Naive B cell (primary cell): ENCODE results near the gene PACS1. TPM values are rescaled to one million over a fixed set of nuclear protein-coding genes. Genes with fewer than 3 reads are reported as not detected.
"Not testable (repeated sequence)": the region's sequence is repeated elsewhere in the genome, so short reads cannot be mapped to it uniquely, and the experiment has no call there.

Experiments
- ATAC-seq, 2 donors: fragments of 150-1000 bp; cut with Tn5 transposase; 2 replicates each; pipeline ENCODE4 v1.10.0; 2021; ENCODE audit warnings: low read depth in 2 of 2, mild to moderate bottlenecking in 2 of 2, moderate library complexity in 2 of 2
- DNase-seq: peaks from one replicate; pipeline ENCODE4 v3.0.0; 2022
- H3K27ac Mint-ChIP-seq, 6 donors: one replicate each; pipeline ENCODE4 v1.8.0; 2020 to 2022; ENCODE audit warnings: mild to moderate bottlenecking in 6 of 6, mixed read lengths in 6 of 6, moderate library complexity in 5 of 6, inconsistent platforms in 2 of 6
- H3K27me3 Mint-ChIP-seq, 3 donors: one replicate each; pipeline ENCODE4 v1.8.0; 2021 to 2022; ENCODE audit warnings: mixed read lengths in 3 of 3, mild to moderate bottlenecking in 1 of 3
- H3K36me3 Mint-ChIP-seq, 2 donors: one replicate each; pipeline ENCODE4 v1.8.0; 2020 to 2022; ENCODE audit warnings: mixed read lengths in 2 of 2, inconsistent platforms in 1 of 2, mild to moderate bottlenecking in 1 of 2
- H3K4me1 Mint-ChIP-seq, 3 donors: one replicate each; pipeline ENCODE4 v1.8.0; 2020 to 2022; ENCODE audit warnings: mixed read lengths in 3 of 3, inconsistent platforms in 1 of 3, mild to moderate bottlenecking in 1 of 3, moderate library complexity in 1 of 3
- H3K4me3 Mint-ChIP-seq, 8 donors: one replicate each; pipeline ENCODE4 v1.8.0; 2020 to 2022; ENCODE audit warnings: mild to moderate bottlenecking in 8 of 8, mixed read lengths in 8 of 8, moderate library complexity in 8 of 8, inconsistent platforms in 2 of 8
- H3K9me3 Mint-ChIP-seq, 7 donors: one replicate each; pipeline ENCODE4 v1.8.0; 2020 to 2022; ENCODE audit warnings: mixed read lengths in 7 of 7, mild to moderate bottlenecking in 5 of 7, inconsistent platforms in 2 of 7, moderate library complexity in 1 of 7
- polyA plus RNA-seq, 6 donors: library from polyadenylated mRNA; unstranded; fragments of 300-500 nt; fragmentation: Illumina TruSeq; gene quantifications; one replicate each; pipeline ENCODE4 v1.2.3, GENCODE V29; 2021; ENCODE audit warnings: low read depth in 6 of 6

Gene PACS1
- polyA plus RNA-seq, 6 donors from 2014 or later, result 44.3 to 133 (median 57.3) TPM

- DNase-seq (no peak), ATAC-seq (no peak)
- Mint-ChIP-seq H3K4me3 (peak overlapping the region; percentile 1 to 77 (median 60)), H3K27ac (peak overlapping the region in 4 of 6 donors; percentile 13 to 79 (median 60)), H3K9me3 (no peaks in the 10 kb centered on the region), H3K36me3 (peaks cover 0 to 8% of the 10 kb centered on the region in 2 donors), H3K4me1 (peaks cover 38 to 85% (median 51%) of the 10 kb centered on the region in 3 donors), H3K27me3 (no peaks in the 10 kb centered on the region)
Measured at GRCh38 chr11:66087148-66087908, 17.3 kb downstream of the PACS1 start.

GRCh38 chr11:66089067-66089466, 19.0 kb downstream of the PACS1 start:
- no peak for DNase-seq
- Mint-ChIP-seq H3K9me3 (no peaks in the 10 kb centered on the region), H3K4me3 (peak overlapping the region in 2 of 8 donors; percentile 60 to 63), H3K27ac (peak overlapping the region in 2 of 6 donors; percentile 20 to 38), H3K36me3 (no peaks in the 10 kb centered on the region), H3K27me3 (no peaks in the 10 kb centered on the region), H3K4me1 (peaks cover 33 to 67% (median 38%) of the 10 kb centered on the region in 3 donors)
- ATAC-seq, result no peak

GRCh38 chr11:66090288-66090687, 20.2 kb downstream of the PACS1 start:
- H3K4me3 Mint-ChIP-seq, result peak overlapping the region in 1 of 8 donors; percentile 25
- peaks cover 21 to 58% (median 30%) of the 10 kb centered on the region in 3 donors for H3K4me1 Mint-ChIP-seq
- no peak for ATAC-seq
- H3K27ac Mint-ChIP-seq, result peak overlapping the region in 1 of 6 donors; percentile 75
- H3K9me3 Mint-ChIP-seq, result no peaks in the 10 kb centered on the region
- no peak for DNase-seq
- no peaks in the 10 kb centered on the region for H3K27me3 Mint-ChIP-seq
- H3K36me3 Mint-ChIP-seq, result no peaks in the 10 kb centered on the region

GRCh38 chr11:66092125-66092524, 22.1 kb downstream of the PACS1 start:
- not testable (repeated sequence) for H3K4me3 Mint-ChIP-seq, H3K27ac Mint-ChIP-seq, H3K27me3 Mint-ChIP-seq, H3K9me3 Mint-ChIP-seq, ATAC-seq, DNase-seq, H3K36me3 Mint-ChIP-seq
- H3K4me1 Mint-ChIP-seq, result peaks cover 27 to 54% (median 29%) of the 10 kb centered on the region in 3 donors

- Mint-ChIP-seq H3K4me1 (peaks cover 54 to 80% (median 61%) of the 10 kb centered on the region in 3 donors), H3K4me3 (peak overlapping the region in 2 of 8 donors; percentile 37 to 83), H3K36me3 (peaks cover 0 to 12% of the 10 kb centered on the region in 2 donors), H3K27ac (peak overlapping the region in 4 of 6 donors; percentile 78 to 92 (median 90))
- H3K9me3 Mint-ChIP-seq, DNase-seq, H3K27me3 Mint-ChIP-seq, ATAC-seq: not testable (repeated sequence)
Measured at GRCh38 chr11:66099746-66100145, 29.7 kb downstream of the PACS1 start.

- H3K27ac Mint-ChIP-seq, result peak overlapping the region; percentile 78 to 97 (median 92)
Measured at GRCh38 chr11:66100272-66101065, 30.4 kb downstream of the PACS1 start.

GRCh38 chr11:66101066-66101464, 31.0 kb downstream of the PACS1 start:
- ATAC-seq (peak; percentile 60 to 63), DNase-seq (no peak)
- Mint-ChIP-seq H3K27me3 (no peaks in the 10 kb centered on the region), H3K4me3 (peak overlapping the region; percentile 61 to 93 (median 85)), H3K36me3 (peaks cover 0 to 18% of the 10 kb centered on the region in 2 donors), H3K9me3 (no peaks in the 10 kb centered on the region), H3K27ac (peak overlapping the region; percentile 68 to 95 (median 92)), H3K4me1 (peaks cover 61 to 85% (median 67%) of the 10 kb centered on the region in 3 donors)

More at GRCh38 chr11:66100272-66101065, 30.4 kb downstream of the PACS1 start:
- no peaks in the 10 kb centered on the region for H3K9me3 Mint-ChIP-seq
- DNase-seq (peak; percentile 67), ATAC-seq (peak; percentile 98 to 99)
- peak overlapping the region; percentile 61 to 93 (median 85) for H3K4me3 Mint-ChIP-seq
- no peaks in the 10 kb centered on the region for H3K27me3 Mint-ChIP-seq
- peaks cover 0 to 18% of the 10 kb centered on the region in 2 donors for H3K36me3 Mint-ChIP-seq
- H3K4me1 Mint-ChIP-seq, result peaks cover 58 to 82% (median 67%) of the 10 kb centered on the region in 3 donors

GRCh38 chr11:66104057-66104638, 34.1 kb downstream of the PACS1 start:
- Mint-ChIP-seq H3K4me3 (peak overlapping the region in 3 of 8 donors; percentile 12 to 49 (median 29)), H3K4me1 (peaks cover 66 to 85% (median 67%) of the 10 kb centered on the region in 3 donors), H3K27ac (peak overlapping the region; percentile 63 to 85 (median 78)), H3K27me3 (no peaks in the 10 kb centered on the region), H3K9me3 (no peaks in the 10 kb centered on the region), H3K36me3 (peaks cover 9 to 15% of the 10 kb centered on the region in 2 donors)
- ATAC-seq, result no peak
- no peak for DNase-seq

- H3K27ac Mint-ChIP-seq, result peak overlapping the region in 5 of 6 donors; percentile 14 to 90 (median 85)
- ATAC-seq, result no peak
- no peak for DNase-seq
- H3K9me3 Mint-ChIP-seq, result no peaks in the 10 kb centered on the region
- H3K36me3 Mint-ChIP-seq, result peaks cover 9 to 15% of the 10 kb centered on the region in 2 donors
- peak overlapping the region in 6 of 8 donors; percentile 4 to 57 (median 26) for H3K4me3 Mint-ChIP-seq
- no peaks in the 10 kb centered on the region for H3K27me3 Mint-ChIP-seq
- peaks cover 66 to 85% (median 69%) of the 10 kb centered on the region in 3 donors for H3K4me1 Mint-ChIP-seq
Measured at GRCh38 chr11:66106786-66107599, 36.9 kb downstream of the PACS1 start.

- peak overlapping the region in 5 of 8 donors; percentile 4 to 57 (median 29) for H3K4me3 Mint-ChIP-seq
- no peak for ATAC-seq
Measured at GRCh38 chr11:66107600-66108510, 37.8 kb downstream of the PACS1 start.

GRCh38 chr11:66109294-66109693, 39.2 kb downstream of the PACS1 start:
- Mint-ChIP-seq H3K4me3 (peak overlapping the region in 3 of 8 donors; percentile 45 to 56 (median 51)), H3K4me1 (peaks cover 73 to 95% (median 81%) of the 10 kb centered on the region in 3 donors), H3K27me3 (no peaks in the 10 kb centered on the region), H3K36me3 (peaks cover 9 to 14% of the 10 kb centered on the region in 2 donors), H3K9me3 (no peaks in the 10 kb centered on the region), H3K27ac (peak overlapping the region in 5 of 6 donors; percentile 2 to 85 (median 65))
- no peak for DNase-seq
- no peak for ATAC-seq

More at GRCh38 chr11:66107600-66108510, 37.8 kb downstream of the PACS1 start:
- Mint-ChIP-seq H3K4me1 (peaks cover 72 to 91% (median 78%) of the 10 kb centered on the region in 3 donors), H3K27ac (peak overlapping the region; percentile 7 to 90 (median 85)), H3K27me3 (no peaks in the 10 kb centered on the region), H3K36me3 (peaks cover 9 to 15% of the 10 kb centered on the region in 2 donors), H3K9me3 (no peaks in the 10 kb centered on the region)
- DNase-seq, result no peak
